ENCODE measurements around the gene ABCA10.
A peak's percentile ranks its signal among the peaks of the same experiment; 100 is the strongest.

ABCA10 gene

GRCh38 chr17:69239611-69240600 is 11.3 kb upstream of the ABCA10 start:
- H3K4me3 ChIP-seq (ENCODE audit: low read depth, low read length), result no peak overlapping the region
- TF ChIP-seq, protein P1, sequence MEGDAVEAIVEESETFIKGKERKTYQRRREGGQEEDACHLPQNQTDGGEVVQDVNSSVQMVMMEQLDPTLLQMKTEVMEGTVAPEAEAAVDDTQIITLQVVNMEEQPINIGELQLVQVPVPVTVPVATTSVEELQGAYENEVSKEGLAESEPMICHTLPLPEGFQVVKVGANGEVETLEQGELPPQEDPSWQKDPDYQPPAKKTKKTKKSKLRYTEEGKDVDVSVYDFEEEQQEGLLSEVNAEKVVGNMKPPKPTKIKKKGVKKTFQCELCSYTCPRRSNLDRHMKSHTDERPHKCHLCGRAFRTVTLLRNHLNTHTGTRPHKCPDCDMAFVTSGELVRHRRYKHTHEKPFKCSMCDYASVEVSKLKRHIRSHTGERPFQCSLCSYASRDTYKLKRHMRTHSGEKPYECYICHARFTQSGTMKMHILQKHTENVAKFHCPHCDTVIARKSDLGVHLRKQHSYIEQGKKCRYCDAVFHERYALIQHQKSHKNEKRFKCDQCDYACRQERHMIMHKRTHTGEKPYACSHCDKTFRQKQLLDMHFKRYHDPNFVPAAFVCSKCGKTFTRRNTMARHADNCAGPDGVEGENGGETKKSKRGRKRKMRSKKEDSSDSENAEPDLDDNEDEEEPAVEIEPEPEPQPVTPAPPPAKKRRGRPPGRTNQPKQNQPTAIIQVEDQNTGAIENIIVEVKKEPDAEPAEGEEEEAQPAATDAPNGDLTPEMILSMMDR (IDR thresholded peaks at IDR 0.05; ENCODE audit: low read depth, low read length, missing control alignments), result no peak
- DNase-seq (ENCODE audit: low read depth), result no peak
- in situ Hi-C loops (cut with HindIII; ENCODE audit: low sequenced_read_pairs), result loop anchor here (5.0 kb wide), 2 partner anchors 38 to 453 kb away; no protein-coding TSS in a partner anchor

DNA sequence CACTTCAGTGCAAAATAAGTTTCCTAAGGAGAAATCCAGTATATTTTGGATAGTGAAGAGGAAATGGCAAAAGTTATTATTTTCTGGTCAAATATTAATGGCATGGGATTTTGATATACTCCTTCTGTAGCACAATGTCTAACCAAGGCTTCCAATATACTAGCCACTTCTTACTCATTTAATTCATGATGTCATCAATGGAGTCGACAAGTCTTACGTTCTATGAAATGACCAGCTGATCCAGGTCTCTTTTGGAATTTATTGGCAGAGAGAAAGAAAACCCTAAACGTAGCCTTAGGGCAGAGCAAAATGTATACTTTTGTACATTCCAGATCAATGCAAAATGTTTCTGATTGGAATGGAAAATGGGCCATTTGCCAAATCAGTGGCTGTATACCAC is 8.3 kb upstream of the ABCA10 start:
- TF ChIP-seq, protein P1 (IDR thresholded peaks at IDR 0.05; ENCODE audit: low read depth, low read length, missing control alignments), result no peak
- in situ Hi-C loops (cut with HindIII; ENCODE audit: low sequenced_read_pairs), result no loop called here

GRCh38 chr17:69236464-69236863 is 7.8 kb upstream of the ABCA10 start:
- no peak for DNase-seq (ENCODE audit: low read depth)
- no peak overlapping the region for H3K4me3 ChIP-seq (ENCODE audit: low read depth, low read length)
- TF ChIP-seq, protein P1 (IDR thresholded peaks at IDR 0.05; ENCODE audit: low read depth, low read length, missing control alignments), result no peak
- in situ Hi-C loops (cut with HindIII; ENCODE audit: low sequenced_read_pairs), result no loop called here

More for the DNA sequence above, 8.3 kb upstream of the ABCA10 start:
- DNase-seq (ENCODE audit: low read depth), result no peak
- no peak overlapping the region for H3K4me3 ChIP-seq (ENCODE audit: low read depth, low read length)

GRCh38 chr17:69235338-69236058 is 6.9 kb upstream of the ABCA10 start:
- no peak overlapping the region for H3K4me3 ChIP-seq (ENCODE audit: low read depth, low read length)
- in situ Hi-C loops (cut with HindIII; ENCODE audit: low sequenced_read_pairs), result no loop called here
- DNase-seq (ENCODE audit: low read depth), result peak; percentile 72
- TF ChIP-seq, protein P1 (IDR thresholded peaks at IDR 0.05; ENCODE audit: low read depth, low read length, missing control alignments), result peak; percentile 81

GRCh38 chr17:69232650-69233049 is 4.0 kb upstream of the ABCA10 start:
- no peak for DNase-seq (ENCODE audit: low read depth)
- in situ Hi-C loops (cut with HindIII; ENCODE audit: low sequenced_read_pairs), result no loop called here
- TF ChIP-seq, protein P1 (IDR thresholded peaks at IDR 0.05; ENCODE audit: low read depth, low read length, missing control alignments), result no peak
- no peak overlapping the region for H3K4me3 ChIP-seq (ENCODE audit: low read depth, low read length)

DNA sequence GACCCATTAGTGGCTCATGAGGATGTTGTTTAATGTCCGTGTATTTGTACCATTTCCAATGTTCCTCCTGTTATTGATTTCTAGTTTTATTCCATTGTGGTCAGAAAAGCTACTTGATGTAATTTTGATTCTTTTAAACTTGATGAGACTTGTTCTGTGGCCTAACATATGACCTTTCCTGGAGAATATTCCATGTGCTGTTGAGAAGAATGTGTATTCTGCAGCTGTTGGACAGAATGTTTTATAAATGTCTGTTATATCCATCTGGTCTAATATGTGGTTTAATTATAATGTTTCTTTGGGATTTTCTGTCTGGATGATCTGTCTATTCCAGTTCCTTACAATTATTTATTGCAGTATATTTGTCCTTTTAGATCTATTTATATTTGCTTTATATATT is 2.9 kb upstream of the ABCA10 start:
- no peak for DNase-seq (ENCODE audit: low read depth)
- in situ Hi-C loops (cut with HindIII; ENCODE audit: low sequenced_read_pairs), result no loop called here
- TF ChIP-seq, protein P1 (IDR thresholded peaks at IDR 0.05; ENCODE audit: low read depth, low read length, missing control alignments), result no peak

More for the DNA sequence above, 2.9 kb upstream of the ABCA10 start:
- H3K4me3 ChIP-seq (ENCODE audit: low read depth, low read length), result no peak overlapping the region
